Vagina (tissue), 2 donors: Measurements from ENCODE around the gene PCBP3. TPM values are rescaled to one million over a fixed set of nuclear protein-coding genes. Genes with fewer than 3 reads are reported as not detected.

Source experiments
- DNase-seq, 2 donors: peaks; one replicate each; pipeline ENCODE4 v3.0.0-alpha.2; 2017; ENCODE audit errors: extremely low spot score in 2 of 2
- H3K27ac ChIP-seq: fragments of 200-600 bp; sonication (generic); one replicate; pipeline ENCODE4 v1.5.1; 2019
- H3K27me3 ChIP-seq: fragments of 200-600 bp; sonication (generic); one replicate; pipeline ENCODE4 v1.5.1; 2019
- H3K36me3 ChIP-seq, 2 donors: fragments of 200-600 bp; sonication (generic); one replicate each; pipeline ENCODE4 v1.5.1; 2017 to 2019
- H3K4me1 ChIP-seq: fragments of 200-600 bp; sonication (generic); one replicate; pipeline ENCODE4 v1.5.1; 2019
- H3K4me3 ChIP-seq, 2 donors: fragments of 200-600 bp; sonication (generic); 1 replicate in 1 of 2; 2 replicates in 1 of 2; pipeline ENCODE4 v1.5.1; 2016 to 2019
- H3K9me3 ChIP-seq: fragments of 200-600 bp; sonication (generic); one replicate; pipeline ENCODE4 v1.5.1; 2019
- CTCF ChIP-seq, 3 experiments: fragments of 450-650 bp in 2 of 3; fragments of 200-600 bp in 1 of 3; sonication (generic) in 1 of 3; IDR thresholded peaks; one replicate each; pipeline ENCODE4 v1.5.1; 2017 to 2019; ENCODE audit warnings: antibody characterized with exemption in 3 of 3, mild to moderate bottlenecking in 2 of 3, moderate library complexity in 2 of 3
- POLR2A ChIP-seq, 2 donors: fragments of 450-650 bp; IDR thresholded peaks; one replicate each; pipeline ENCODE4 v1.6.1; 2017; ENCODE audit warnings: antibody characterized with exemption in 2 of 2, mild to moderate bottlenecking in 2 of 2, moderate library complexity in 2 of 2
- POLR2AphosphoS5 ChIP-seq, 2 donors: sonication (generic); formaldehyde crosslinking; IDR thresholded peaks; one replicate each; pipeline ENCODE4 v1.9.0; 2017; ENCODE audit warnings: antibody characterized with exemption in 2 of 2, mild to moderate bottlenecking in 2 of 2, low read depth in 1 of 2; ENCODE audit not compliant: insufficient read depth in 1 of 2
- intact Hi-C: fragments of 100-400 bp; cut with DNase I; formaldehyde crosslinking; loops from one replicate; pipeline ENCODE4 v1.15.1; 2023
- total RNA-seq: library from RNA; depleted of rRNA; stranded (reverse); fragments of >200 nt; gene quantifications from one replicate; pipeline ENCODE4 v1.2.3, GENCODE V29; 2016

The PCBP3 gene
- total RNA-seq, 1 donor from 2014 or later: 4.9 TPM

GRCh38 chr21:45727390-45727789 is 83.9 kb downstream of the PCBP3 start:
- TF ChIP-seq POLR2A (IDR thresholded peaks at IDR 0.05) (no peak), POLR2AphosphoS5 (IDR thresholded peaks at IDR 0.05; ENCODE audit: insufficient read depth in 1 of 2, low read depth in 1 of 2) (no peak), CTCF (IDR thresholded peaks at IDR 0.05) (no peak)
- H3K9me3 ChIP-seq: no peaks in the 10 kb centered on the region
- H3K4me3 ChIP-seq: no peak overlapping the region
- H3K4me1 ChIP-seq: no peaks in the 10 kb centered on the region
- intact Hi-C loops: no loop called here
- no peak for DNase-seq
- no peaks in the 10 kb centered on the region for H3K27me3 ChIP-seq
- no peak overlapping the region for H3K27ac ChIP-seq
- no peaks in the 10 kb centered on the region for H3K36me3 ChIP-seq

- Histone ChIP-seq H3K27ac (no peak overlapping the region), H3K4me3 (no peak overlapping the region), H3K4me1 (no peaks in the 10 kb centered on the region), H3K9me3 (no peaks in the 10 kb centered on the region), H3K36me3 (no peaks in the 10 kb centered on the region), H3K27me3 (no peaks in the 10 kb centered on the region)
- no peak for DNase-seq
- TF ChIP-seq POLR2A (IDR thresholded peaks at IDR 0.05): no peak
- no peak for TF ChIP-seq POLR2AphosphoS5 (IDR thresholded peaks at IDR 0.05; ENCODE audit: insufficient read depth in 1 of 2, low read depth in 1 of 2)
- intact Hi-C loops: no loop called here
Measured at GRCh38 chr21:45735259-45736000, 91.9 kb downstream of the PCBP3 start.

- intact Hi-C loops: no loop called here
- DNase-seq: no peak
- no peaks in the 10 kb centered on the region for H3K27me3 ChIP-seq
- H3K4me1 ChIP-seq: no peaks in the 10 kb centered on the region
- TF ChIP-seq POLR2AphosphoS5 (IDR thresholded peaks at IDR 0.05; ENCODE audit: insufficient read depth in 1 of 2, low read depth in 1 of 2): no peak
- no peak for TF ChIP-seq POLR2A (IDR thresholded peaks at IDR 0.05)
- no peak for TF ChIP-seq CTCF (IDR thresholded peaks at IDR 0.05)
- H3K4me3 ChIP-seq: no peak overlapping the region
- no peak overlapping the region for H3K27ac ChIP-seq
- H3K9me3 ChIP-seq: no peaks in the 10 kb centered on the region
- no peaks in the 10 kb centered on the region for H3K36me3 ChIP-seq
Measured at GRCh38 chr21:45736042-45736689, 92.6 kb downstream of the PCBP3 start.

- Histone ChIP-seq H3K27me3 (no peaks in the 10 kb centered on the region), H3K9me3 (no peaks in the 10 kb centered on the region), H3K4me3 (no peak overlapping the region), H3K4me1 (no peaks in the 10 kb centered on the region), H3K27ac (no peak overlapping the region), H3K36me3 (no peaks in the 10 kb centered on the region)
- TF ChIP-seq CTCF (IDR thresholded peaks at IDR 0.05) (no peak), POLR2A (IDR thresholded peaks at IDR 0.05) (no peak), POLR2AphosphoS5 (IDR thresholded peaks at IDR 0.05; ENCODE audit: insufficient read depth in 1 of 2, low read depth in 1 of 2) (no peak)
- intact Hi-C loops: no loop called here
- no peak for DNase-seq
Measured at GRCh38 chr21:45736690-45737484, 93.4 kb downstream of the PCBP3 start.

- Histone ChIP-seq H3K36me3 (no peaks in the 10 kb centered on the region), H3K4me3 (no peak overlapping the region), H3K4me1 (no peaks in the 10 kb centered on the region), H3K27me3 (no peaks in the 10 kb centered on the region), H3K27ac (no peak overlapping the region), H3K9me3 (no peaks in the 10 kb centered on the region)
- intact Hi-C loops: no loop called here
- no peak for DNase-seq
- TF ChIP-seq POLR2A (IDR thresholded peaks at IDR 0.05) (no peak), POLR2AphosphoS5 (IDR thresholded peaks at IDR 0.05; ENCODE audit: insufficient read depth in 1 of 2, low read depth in 1 of 2) (no peak), CTCF (IDR thresholded peaks at IDR 0.05) (no peak)
Measured at GRCh38 chr21:45737485-45738166, 94.1 kb downstream of the PCBP3 start.
